ENCODE results near the gene RSU1.
A peak's percentile ranks its signal among the peaks of the same experiment; 100 is the strongest.

RSU1 gene

DNA sequence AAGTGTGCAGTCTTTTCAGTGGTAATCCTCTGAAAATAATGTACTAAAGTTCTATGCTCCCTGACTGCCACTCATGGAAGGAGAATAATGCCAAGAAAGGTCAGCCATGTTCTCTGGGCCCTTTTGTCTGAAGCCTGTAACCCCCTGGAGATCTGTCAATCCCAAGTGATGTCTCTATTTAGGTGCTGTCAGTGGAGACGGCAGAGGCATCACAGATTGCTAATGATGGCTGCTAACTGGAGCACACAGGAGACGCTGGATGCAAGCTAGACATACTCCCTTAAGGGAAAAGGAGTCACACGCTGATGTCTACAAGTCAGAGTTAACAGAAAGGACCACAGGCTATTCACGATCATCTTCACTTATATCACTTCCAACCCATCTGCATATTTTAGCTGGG lies 118.8 kb downstream of the RSU1 start:
- in situ Hi-C loops (cut with HindIII; ENCODE audit: low pct_unique_long_range_greater_than_20kb, low sequenced_read_pairs): no loop called here
- no peak for TF ChIP-seq JUND (IDR thresholded peaks at IDR 0.05; ENCODE audit: low read depth)
- DNase-seq (ENCODE audit: low read depth in 1 of 2, low spot score in 1 of 2): no peak

GRCh38 chr10:16690417-16690816 lies 126.8 kb downstream of the RSU1 start:
- TF ChIP-seq JUND (IDR thresholded peaks at IDR 0.05; ENCODE audit: low read depth): no peak
- in situ Hi-C loops (cut with HindIII; ENCODE audit: low pct_unique_long_range_greater_than_20kb, low sequenced_read_pairs): no loop called here

GRCh38 chr10:16689696-16690095 lies 127.5 kb downstream of the RSU1 start:
- TF ChIP-seq JUND (IDR thresholded peaks at IDR 0.05; ENCODE audit: low read depth): no peak
- no peak for DNase-seq (ENCODE audit: low read depth in 1 of 2, low spot score in 1 of 2)
- in situ Hi-C loops (cut with HindIII; ENCODE audit: low pct_unique_long_range_greater_than_20kb, low sequenced_read_pairs): no loop called here

More at GRCh38 chr10:16690417-16690816, 126.8 kb downstream of the RSU1 start:
- DNase-seq (ENCODE audit: low read depth in 1 of 2, low spot score in 1 of 2): no peak

DNA sequence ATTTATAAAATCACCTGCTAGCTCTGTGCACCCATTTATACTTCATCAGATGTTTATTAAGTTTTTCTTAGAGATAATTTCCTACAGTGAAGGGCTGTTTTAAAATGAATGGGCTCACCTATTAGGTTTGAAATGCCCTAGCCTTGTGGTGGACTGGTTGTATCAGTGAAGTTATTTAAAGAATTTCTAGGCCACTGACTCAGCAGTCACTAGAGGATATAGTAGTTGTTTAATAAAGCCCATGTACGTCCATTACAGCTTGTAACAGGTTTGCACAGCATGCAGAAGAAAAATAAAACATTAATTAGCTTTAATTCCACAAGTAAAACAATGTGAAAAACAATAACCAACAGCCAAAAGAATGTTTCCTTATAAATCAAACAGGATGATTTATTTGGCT lies 128.0 kb downstream of the RSU1 start:
- in situ Hi-C loops (cut with HindIII; ENCODE audit: low pct_unique_long_range_greater_than_20kb, low sequenced_read_pairs): no loop called here
- DNase-seq (ENCODE audit: low read depth in 1 of 2, low spot score in 1 of 2): no peak
- TF ChIP-seq JUND (IDR thresholded peaks at IDR 0.05; ENCODE audit: low read depth): no peak

GRCh38 chr10:16686054-16686902 lies 130.9 kb downstream of the RSU1 start:
- in situ Hi-C loops (cut with HindIII; ENCODE audit: low pct_unique_long_range_greater_than_20kb, low sequenced_read_pairs): no loop called here
- no peak for DNase-seq (ENCODE audit: low read depth in 1 of 2, low spot score in 1 of 2)
- TF ChIP-seq JUND (IDR thresholded peaks at IDR 0.05; ENCODE audit: low read depth): no peak

- TF ChIP-seq JUND (IDR thresholded peaks at IDR 0.05; ENCODE audit: low read depth): no peak
- DNase-seq (ENCODE audit: low read depth in 1 of 2, low spot score in 1 of 2): no peak
- in situ Hi-C loops (cut with HindIII; ENCODE audit: low pct_unique_long_range_greater_than_20kb, low sequenced_read_pairs): no loop called here
Observed at GRCh38 chr10:16685551-16685950, 131.7 kb downstream of the RSU1 start.

- in situ Hi-C loops (cut with HindIII; ENCODE audit: low pct_unique_long_range_greater_than_20kb, low sequenced_read_pairs): no loop called here
- TF ChIP-seq JUND (IDR thresholded peaks at IDR 0.05; ENCODE audit: low read depth): no peak
- no peak for DNase-seq (ENCODE audit: low read depth in 1 of 2, low spot score in 1 of 2)
Observed at GRCh38 chr10:16681521-16681920, 135.7 kb downstream of the RSU1 start.

DNA sequence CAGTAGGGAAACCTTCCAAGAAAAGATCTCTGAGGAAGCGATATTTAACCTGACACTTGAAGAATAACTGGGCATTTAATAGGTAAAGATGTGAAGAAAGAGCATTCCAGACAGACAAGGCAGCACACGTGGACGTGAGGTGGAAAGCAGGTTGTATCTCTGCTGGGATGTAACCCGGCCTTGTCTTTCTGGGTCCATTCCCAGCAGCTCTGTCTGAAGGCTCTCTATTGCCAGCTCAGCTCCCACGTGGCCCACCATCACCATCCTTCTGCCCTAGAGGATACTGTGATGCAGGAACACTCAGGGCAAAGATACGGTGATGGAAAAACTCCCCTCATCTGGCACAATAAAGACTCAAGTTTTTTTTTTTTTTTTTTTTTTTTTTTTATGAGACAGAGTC lies 137.7 kb downstream of the RSU1 start:
- TF ChIP-seq JUND (IDR thresholded peaks at IDR 0.05; ENCODE audit: low read depth): no peak
- in situ Hi-C loops (cut with HindIII; ENCODE audit: low pct_unique_long_range_greater_than_20kb, low sequenced_read_pairs): no loop called here
- DNase-seq (ENCODE audit: low read depth in 1 of 2, low spot score in 1 of 2): no peak

- TF ChIP-seq JUND (IDR thresholded peaks at IDR 0.05; ENCODE audit: low read depth): no peak
- no peak for DNase-seq (ENCODE audit: low read depth in 1 of 2, low spot score in 1 of 2)
- in situ Hi-C loops (cut with HindIII; ENCODE audit: low pct_unique_long_range_greater_than_20kb, low sequenced_read_pairs): no loop called here
Observed at GRCh38 chr10:16675334-16675733, 141.9 kb downstream of the RSU1 start.

- in situ Hi-C loops (cut with HindIII; ENCODE audit: low pct_unique_long_range_greater_than_20kb, low sequenced_read_pairs): no loop called here
- peak in 1 of 2 experiments; percentile 16 for DNase-seq (ENCODE audit: low read depth in 1 of 2, low spot score in 1 of 2)
- TF ChIP-seq JUND (IDR thresholded peaks at IDR 0.05; ENCODE audit: low read depth): no peak
Observed at GRCh38 chr10:16674147-16674703, 143.0 kb downstream of the RSU1 start.

GRCh38 chr10:16673443-16673842 lies 143.8 kb downstream of the RSU1 start:
- DNase-seq (ENCODE audit: low read depth in 1 of 2, low spot score in 1 of 2): peak in 1 of 2 experiments; percentile 10
- no peak for TF ChIP-seq JUND (IDR thresholded peaks at IDR 0.05; ENCODE audit: low read depth)
- in situ Hi-C loops (cut with HindIII; ENCODE audit: low pct_unique_long_range_greater_than_20kb, low sequenced_read_pairs): no loop called here

- DNase-seq (ENCODE audit: low read depth in 1 of 2, low spot score in 1 of 2): no peak
- in situ Hi-C loops (cut with HindIII; ENCODE audit: low pct_unique_long_range_greater_than_20kb, low sequenced_read_pairs): no loop called here
- no peak for TF ChIP-seq JUND (IDR thresholded peaks at IDR 0.05; ENCODE audit: low read depth)
Observed at GRCh38 chr10:16663444-16663843, 153.8 kb downstream of the RSU1 start.

GRCh38 chr10:16662923-16663322 lies 154.3 kb downstream of the RSU1 start:
- DNase-seq (ENCODE audit: low read depth in 1 of 2, low spot score in 1 of 2): no peak
- no peak for TF ChIP-seq JUND (IDR thresholded peaks at IDR 0.05; ENCODE audit: low read depth)
- in situ Hi-C loops (cut with HindIII; ENCODE audit: low pct_unique_long_range_greater_than_20kb, low sequenced_read_pairs): no loop called here
